Kidney glomerular epithelial cell (primary cell): ENCODE measurements around the gene SLC11A2.
"Not testable (repeated sequence)": the region's sequence is repeated elsewhere in the genome, so short reads cannot be mapped to it uniquely, and the experiment has no call there.

Experiments
- DNase-seq: peaks from one replicate; lab custom pipeline; 2025; lab: John Stamatoyannopoulos, UW

SLC11A2 gene

DNA sequence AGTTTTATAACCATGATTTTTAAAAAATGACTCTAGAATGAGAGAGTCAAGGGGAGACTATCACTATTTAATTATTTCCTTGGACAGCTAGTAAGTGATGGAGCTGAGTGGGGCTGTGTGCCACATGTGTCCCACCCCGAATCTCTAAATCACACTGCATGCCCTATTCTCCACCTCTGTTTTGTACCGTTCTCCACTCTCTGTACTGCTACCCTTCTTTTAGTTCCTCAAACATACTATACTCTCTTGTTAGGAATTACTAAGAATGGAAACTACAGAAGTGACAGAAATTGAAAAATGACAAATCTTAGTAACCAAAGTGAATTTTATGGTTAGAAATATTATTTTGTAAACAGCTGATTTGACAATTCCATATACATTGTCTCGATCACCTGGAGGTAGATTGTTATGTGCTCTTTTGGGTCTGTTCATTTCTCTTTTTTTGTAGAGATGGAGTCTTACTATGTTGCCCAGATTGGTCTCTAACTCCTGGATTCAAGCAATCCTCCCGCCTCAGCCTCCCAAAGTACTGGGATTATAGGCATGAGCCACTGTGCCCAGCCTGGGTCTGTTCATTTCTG lies 35.9 kb downstream of the SLC11A2 start:
- DNase-seq, result no peak

DNA sequence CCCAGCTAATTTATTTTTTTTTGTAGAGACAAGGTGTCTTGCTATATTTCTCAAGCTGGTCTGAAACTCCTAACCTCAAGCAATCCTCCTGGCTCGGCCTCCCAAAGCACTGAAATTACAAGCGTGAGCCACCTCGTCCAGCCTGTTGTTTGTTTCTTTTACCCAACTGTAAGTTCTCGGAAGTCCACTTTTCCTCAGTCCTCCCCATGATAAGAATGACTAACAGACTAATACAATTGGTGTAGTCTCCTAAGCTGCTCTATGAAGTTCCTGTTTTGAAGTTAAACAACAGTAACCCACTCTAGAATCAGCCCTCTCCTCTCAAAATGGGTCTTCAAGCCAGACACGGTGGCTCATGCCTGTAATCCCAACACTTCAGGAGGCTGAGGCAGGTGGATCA lies 37.3 kb downstream of the SLC11A2 start:
- no peak for DNase-seq

DNA sequence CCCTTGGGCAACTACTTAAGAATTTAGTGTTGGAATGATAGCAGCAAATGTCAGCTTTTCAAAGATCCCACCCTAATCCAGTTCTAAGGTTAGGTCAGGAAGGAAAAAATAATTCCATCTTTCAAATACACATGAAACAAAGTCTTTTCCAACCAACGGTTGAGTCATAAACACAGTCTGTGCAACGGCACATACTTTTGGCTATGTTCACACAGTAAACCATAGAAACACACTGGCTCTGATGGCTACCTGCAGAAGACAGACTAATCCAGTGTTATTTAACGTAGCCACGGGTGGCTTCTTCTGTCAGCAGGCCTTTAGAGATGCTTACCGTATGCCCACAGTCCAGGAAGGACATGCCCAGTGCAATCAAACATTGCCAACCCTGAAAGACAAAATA lies 38.1 kb downstream of the SLC11A2 start:
- DNase-seq, result no peak

DNA sequence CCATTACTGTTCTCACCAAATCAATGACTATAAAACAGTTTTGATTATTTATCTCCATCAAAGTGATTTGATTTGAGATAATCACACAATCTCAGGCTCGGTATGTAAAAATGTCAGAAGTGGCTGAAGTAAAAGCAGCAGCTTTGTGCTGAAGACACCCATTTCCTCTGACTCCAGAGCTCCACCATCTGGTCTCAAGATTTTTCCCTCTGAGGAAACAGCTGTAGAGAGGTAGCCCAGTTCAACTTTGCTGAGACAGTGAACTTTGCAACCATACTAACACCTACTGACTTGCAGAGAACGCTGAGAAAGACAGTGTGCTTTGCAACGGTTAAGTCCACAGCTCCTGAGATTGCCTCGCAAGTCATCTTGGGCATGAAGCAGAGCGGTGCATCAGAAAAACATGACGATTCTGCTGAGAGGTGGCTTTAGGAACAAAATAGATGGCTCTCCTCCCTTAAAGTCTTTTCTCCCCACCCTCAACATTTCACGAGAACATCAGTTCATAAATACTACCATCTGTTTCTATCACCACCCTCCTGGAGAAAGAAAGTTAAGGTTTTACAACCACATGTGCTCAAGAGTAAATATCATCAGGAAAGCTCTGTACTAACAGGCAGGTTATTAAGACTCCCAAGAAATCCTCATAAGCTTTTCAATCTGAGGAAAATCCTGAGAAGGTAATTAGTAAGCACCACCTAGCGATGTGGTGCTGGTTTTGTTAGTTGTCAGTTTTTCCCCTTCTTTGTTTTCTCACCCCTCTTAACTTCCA lies 39.0 kb downstream of the SLC11A2 start:
- no peak for DNase-seq

DNA sequence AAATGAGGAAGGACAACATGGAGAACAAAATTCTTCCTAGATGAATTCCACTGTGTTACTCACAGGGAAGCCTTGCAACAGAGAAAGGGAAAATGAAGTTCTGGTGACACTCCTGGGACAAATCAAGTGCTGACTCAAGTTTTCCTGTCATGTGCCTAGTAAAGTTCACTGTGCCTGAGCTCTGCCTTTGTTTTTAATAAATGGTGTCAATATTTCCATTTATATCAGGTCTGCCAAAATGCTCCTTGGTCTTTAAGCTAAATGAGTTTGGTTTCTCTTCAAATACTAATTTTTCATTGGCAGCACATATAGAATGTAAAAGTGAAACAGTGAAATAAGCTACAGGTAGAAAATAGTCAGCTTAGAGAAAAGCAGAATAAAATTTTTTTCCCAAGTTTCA lies 40.9 kb downstream of the SLC11A2 start:
- no peak for DNase-seq

DNA sequence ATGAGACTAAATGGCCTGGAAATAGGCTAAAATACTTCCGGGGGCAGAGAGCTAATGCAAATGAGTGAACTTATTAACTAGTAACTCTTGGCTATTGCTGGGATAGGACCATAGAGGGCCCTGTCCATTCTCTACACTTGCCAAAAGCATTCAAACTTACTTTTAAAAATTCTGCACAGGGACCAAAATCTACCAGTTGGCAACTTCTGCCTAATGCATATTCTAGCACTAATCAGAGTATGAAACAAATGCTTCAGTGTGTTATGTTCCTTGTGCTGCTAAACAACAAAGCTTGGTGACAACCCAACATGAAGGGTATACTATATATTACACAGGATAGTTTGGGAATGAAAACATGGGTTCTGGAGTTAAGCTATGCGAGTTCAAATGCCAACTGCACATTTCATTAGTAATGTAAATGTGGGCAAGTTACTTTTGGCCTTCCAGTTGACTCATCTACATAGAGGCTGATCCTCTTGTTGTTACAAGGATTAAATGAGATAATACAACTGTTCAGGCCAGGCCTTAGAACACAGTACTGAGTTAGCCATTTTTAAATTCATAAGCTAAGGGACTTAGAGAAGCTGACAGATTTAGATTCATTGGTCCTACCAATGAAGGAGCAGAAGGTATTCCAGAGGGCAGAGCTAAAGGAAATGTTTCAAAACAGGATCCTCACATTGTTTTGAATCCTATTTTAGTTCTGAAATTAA lies 41.4 kb downstream of the SLC11A2 start:
- no peak for DNase-seq

DNA sequence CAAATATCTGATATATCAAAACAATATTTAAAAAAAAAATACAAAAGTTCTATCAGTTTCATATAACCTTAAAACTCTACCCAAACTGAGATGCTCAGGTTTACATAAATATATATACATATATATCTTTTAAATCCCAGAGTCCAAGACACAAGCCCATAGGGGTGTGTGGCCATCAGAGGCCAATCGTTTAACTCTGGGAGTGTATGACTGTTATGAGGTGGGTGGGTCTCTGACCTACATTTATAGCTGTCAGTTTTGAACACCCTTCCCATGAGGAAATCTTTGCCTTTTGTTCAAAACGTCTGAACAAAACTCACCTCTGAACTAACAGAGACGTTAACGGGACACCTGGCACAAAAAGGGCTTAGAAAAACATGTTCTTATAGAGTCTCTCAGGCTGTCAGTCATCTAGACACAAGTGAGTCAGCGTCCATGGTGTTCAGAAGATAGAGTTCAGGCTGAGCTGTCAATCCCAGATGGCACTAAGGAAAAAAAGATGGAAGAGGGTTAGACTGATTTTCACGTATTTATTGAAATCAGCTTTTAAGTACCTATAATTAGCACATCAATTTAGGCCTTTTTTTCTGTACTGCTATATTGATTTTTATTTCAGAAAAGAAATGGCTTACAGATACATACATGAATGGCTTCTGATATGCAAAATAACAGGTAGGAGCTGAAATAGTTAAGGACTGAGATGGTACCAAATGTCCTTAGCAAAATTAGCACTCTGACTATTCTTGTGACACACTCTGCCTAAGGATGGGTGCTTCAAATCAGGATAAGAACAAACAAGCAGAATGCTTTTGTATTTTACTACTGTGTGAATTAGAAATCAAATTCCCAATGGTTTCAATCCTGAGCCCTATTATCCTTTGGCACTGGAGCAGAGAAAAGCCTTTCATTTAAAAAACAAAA lies 44.6 kb downstream of the SLC11A2 start:
- no peak for DNase-seq

DNA sequence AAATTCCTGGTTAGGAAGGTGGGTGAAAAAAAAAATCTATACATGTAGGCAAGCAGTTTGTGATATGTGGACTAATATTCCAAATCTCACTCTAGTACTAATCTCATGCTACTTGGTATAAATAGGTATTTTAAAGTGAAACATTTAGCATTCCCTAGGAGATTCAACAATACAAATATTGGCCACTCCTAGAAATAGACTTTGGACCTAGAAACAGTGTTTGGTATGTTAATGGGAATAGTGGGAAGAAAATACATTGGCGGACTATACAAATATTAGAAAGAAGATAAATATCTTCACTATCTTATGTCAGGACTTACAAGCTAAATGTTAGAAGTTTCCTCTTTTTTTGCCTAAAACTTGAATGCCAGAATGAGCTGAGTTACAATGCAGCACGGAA lies 45.6 kb downstream of the SLC11A2 start:
- DNase-seq, result no peak

DNA sequence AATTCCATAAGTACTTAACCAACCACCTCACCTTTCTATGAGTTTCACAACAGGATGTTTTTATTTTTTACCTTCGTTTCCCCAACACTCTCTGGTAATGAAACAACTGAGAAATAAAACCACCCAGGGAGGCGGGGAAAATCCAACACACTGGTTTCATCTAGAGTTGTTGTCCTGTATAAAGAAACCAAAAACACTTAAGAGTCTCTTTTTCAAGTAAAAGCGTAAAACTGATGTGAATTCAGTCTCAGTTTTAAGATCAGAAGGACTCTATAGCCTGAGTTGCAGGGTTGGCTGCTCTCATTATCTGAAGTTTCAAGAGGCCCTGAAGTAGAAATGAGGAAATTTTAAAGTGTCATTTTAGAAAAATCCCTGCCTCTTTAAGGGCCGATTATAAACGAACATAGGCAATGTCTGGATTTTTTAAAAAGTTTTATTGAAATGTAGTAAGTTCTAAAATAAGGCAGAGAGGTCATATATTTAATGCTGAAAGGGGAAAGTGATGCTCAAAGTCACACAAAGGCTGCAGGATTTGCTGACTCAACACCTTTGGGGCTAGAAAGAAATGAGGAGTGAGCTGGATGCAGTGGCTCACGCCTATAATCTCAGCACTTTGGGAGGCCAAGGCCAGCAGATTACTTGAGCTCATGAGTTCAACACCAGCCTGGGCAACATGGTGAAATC lies 46.7 kb downstream of the SLC11A2 start:
- no peak for DNase-seq

DNA sequence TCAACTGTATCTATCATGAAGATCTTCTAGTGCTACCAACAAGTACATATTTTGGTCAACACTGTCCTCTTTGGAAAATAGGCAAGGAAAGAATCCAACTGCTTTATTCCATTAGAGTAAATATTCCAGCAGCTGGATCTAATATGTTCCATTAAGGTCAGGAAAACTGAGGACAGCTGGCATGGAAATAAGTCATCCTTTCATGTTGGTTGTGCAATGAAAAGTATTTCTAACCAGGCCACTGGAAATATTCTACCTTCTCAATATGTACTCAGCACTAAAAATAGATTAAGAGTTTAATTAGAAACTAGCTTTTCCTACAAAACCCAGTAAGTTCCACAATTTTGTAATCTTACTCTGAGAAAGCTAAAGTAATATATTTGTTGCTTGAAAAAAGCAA lies 54.2 kb downstream of the SLC11A2 start:
- DNase-seq, result no peak

DNA sequence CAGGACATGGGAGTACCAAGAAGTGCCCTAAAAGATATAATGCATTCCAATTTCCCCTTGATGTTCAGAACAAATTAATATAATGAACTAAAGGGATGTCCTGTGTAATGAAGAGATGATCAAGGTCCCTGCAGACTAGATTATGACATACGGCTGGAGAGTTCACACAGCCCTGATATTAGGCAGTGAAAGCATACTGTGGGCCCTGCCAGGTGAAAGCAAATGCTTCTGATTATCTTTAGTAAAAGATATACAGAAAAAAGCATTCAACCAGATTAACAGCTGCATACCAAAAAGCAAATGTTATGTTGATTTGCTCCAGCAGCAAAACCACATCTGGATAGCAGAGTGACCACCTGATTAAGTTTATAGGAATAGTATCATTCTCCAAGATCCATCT lies 61.8 kb downstream of the SLC11A2 start:
- no peak for DNase-seq

DNA sequence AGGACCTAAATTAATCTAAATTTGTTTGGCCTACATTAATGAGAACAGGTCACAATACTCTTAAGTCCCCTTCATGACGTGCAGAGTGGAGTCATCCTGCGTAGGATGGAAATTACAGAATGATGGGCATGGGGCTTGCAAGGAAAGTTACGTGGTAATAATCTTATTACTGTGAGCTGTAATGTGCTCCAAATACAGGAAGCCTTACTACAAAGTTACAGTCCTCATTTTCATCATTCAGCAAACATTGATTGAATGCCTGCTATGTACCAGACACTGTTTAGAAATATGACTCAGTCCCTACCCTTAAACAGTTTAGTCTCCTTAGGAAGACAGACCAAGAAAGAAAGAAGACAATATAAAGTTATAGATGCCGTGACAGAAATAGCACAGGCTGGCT lies 64.5 kb downstream of the SLC11A2 start:
- no peak for DNase-seq

DNA sequence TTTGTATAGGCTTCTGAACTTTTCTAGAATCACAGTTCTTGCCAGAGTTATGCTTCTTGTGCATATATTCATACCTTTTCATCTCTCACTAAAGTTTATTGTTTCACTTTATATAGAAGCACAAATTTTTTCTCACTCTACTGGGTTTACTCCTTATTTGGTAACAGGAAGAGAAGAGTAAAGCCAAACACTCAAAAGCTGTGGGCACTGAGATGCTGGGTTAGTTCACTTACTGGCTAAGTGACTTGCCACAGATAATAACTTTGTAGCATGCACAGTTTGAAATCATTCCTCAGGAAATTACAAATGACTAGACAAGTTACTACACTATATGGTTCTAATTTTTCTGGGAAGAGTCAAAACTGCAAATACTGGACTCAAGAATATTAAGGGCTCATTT lies 66.1 kb downstream of the SLC11A2 start:
- no peak for DNase-seq

DNA sequence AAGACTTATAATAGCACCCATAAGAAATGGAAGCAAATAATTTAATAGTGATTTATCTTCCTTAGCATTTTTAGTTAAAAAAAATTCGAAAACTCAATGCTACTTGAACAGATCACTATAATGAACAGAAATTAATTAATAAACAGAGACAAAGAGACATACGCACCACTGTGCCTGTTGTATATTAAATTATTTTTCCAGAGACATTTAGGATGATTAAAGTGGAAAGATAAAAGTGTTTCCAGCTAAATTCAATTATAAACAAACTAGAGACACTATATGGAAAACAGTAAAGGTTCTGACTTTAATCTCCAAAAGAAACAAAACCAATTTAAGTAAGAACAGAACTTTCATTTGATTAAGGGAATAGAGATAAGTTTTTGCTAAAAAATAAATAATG lies 70.5 kb downstream of the SLC11A2 start:
- DNase-seq, result no peak

DNA sequence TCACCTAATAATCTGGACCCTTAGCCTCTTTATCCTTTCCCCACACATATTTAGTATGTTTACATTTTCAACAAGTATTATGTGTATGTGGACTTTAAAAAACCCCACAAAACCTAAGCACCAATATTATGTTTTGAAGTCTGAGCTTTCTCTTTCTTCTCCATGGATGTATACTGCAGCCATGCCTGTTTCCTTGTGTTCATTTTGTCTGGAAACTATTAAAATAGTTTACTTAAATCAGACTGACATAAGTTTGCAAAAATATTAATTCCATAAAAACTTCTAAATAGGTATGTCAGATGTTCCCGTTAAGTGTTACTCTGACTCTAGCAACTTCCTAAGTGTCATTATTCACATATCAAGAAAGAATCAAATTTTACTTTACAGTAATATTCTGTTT lies 70.9 kb downstream of the SLC11A2 start:
- no peak for DNase-seq

DNA sequence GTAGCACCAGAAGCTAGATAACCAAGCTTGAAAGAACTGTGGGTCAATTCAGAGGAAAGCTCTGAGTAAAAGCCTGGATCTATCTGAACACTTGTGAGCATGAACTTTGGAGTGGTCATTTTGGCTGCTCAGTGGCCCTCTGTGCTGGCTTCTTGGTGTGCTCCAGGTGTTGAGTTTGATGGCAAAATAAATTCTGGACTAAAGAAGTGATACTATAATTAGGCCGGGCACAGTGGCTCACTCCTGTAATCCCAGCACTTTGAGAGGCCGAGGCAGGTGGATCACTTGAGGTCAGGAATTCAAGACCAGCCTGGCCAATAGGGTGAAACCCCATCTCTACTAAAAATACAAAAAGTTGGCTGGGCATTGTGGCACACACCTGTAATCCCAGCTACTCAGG lies 71.4 kb downstream of the SLC11A2 start:
- DNase-seq, result not testable (repeated sequence)

DNA sequence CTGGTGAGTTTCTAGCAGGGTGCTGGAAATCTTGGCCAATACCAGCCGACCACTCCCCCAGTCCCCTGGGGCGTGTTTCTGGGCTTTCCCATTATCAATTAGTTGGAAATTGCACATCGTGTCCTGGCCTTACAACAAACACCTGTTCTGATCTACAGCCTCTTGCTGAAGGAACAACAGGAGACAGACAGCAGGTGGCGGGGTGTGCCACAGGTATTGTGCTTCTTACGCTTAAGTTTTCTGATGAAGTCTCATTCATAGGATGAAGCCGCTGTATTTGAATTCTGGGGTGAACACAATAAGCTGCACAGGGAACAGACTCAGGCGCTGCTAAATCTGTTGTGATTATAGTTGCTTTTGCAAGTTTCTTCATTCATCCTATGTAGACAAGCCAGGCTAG lies 73.1 kb downstream of the SLC11A2 start:
- DNase-seq, result no peak

DNA sequence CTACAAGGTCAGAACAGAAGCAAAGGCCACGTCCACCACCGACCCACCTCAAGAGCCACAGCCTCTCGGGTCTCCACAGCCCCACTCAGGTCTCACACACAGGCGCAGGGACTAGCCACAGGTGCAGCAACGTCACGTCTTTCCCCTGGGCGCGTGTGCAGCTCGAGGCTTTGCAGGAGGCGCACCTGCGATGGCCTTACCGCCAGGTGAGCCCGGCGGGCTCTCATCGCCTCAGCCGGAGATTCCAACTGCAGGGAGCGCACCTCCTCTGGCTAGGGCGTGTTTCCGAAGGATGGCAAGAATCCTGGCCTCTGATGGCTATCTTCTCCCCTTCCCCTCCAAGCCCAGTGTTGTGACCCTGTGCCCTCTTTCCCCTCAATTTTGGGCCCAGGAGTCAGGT lies 73.7 kb downstream of the SLC11A2 start, which contains the start of gene HIGD1C:
Gene HIGD1C, plus strand, starts transcription at position 35 of the 400 bp plus-strand sequence. CDS start 1,455 bp downstream, outside the sequence.
- DNase-seq, result no peak

DNA sequence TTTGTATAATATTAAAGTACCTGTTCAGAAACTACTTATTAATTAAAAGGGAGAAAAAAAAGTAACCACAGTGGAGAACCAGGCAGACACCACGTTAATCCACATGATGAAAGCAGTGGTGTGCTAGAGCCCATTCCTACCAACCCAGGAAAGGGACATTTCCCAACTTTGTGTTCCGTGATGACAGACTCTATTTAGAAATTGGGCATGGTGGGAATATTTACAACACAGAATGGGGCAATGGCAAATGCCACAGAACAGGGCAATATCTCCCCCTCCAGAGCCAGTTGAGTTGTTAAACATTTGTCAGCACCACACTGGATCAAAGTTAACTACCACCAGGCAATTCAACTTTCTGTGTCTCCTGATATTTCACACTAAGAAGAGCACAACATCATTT lies 75.1 kb downstream of the SLC11A2 start:
- DNase-seq, result no peak

DNA sequence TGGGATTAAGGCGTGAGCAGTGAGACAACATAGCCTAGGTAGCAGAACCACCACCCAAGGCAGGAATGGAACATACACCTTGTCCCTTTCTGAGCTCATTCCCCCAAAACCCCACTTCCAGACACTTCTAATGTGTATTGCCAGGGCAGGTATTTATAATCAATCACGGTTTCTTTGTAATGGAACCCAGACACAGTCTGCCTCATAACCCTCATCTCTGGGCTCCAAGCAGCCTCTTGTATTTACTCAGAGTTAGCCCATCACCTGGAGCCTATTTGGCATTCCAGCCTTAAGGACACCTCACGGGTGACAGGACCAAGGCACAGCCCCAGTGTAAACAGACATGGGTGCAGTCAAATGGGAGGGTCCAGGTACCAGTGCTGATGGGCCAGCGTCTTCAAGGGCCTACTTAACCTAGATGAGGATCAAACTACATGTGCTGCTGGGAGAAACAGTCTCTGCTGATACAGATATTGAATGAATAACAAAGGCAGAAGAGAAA lies 76.3 kb downstream of the SLC11A2 start:
- no peak for DNase-seq

DNA sequence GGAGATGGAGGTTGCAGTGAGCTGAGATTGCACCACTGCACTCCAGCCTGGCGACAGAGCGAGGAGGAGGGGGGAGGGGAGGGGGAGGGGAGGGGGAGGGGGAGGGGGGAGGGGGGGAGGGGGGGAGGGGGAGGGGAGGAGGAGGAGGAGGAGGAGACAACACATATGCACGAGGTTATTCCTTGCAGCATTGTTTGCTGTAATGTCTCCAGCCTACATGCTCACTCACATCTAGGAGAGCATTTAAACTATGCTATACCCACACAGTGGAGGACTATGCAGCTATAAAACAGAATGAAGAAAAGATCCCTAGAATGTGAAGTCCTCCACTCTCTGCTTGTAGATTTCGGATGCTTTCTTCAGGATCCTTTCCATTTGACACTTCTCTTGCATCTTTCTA lies 77.4 kb downstream of the SLC11A2 start:
- DNase-seq, result no peak
